ENCODE results near the gene SMARCD3.

SMARCD3 gene

GRCh38 chr7:151233804-151234203 lies 14.7 kb downstream of the SMARCD3 start:
- DNase-seq, result no peak

GRCh38 chr7:151232917-151233701 lies 15.4 kb downstream of the SMARCD3 start:
- DNase-seq, result peak; percentile 68

GRCh38 chr7:151232091-151232916 lies 16.2 kb downstream of the SMARCD3 start, which contains the start of gene CHPF2:
CHPF2 (plus strand) TSS chr7:151232483; CDS start chr7:151234012, 1,529 bp downstream.
- peak; percentile 85 for DNase-seq

GRCh38 chr7:151231080-151231479 lies 17.4 kb downstream of the SMARCD3 start:
- no peak for DNase-seq

- DNase-seq, result no peak
Measured at GRCh38 chr7:151229249-151229648, 19.2 kb downstream of the SMARCD3 start.

- DNase-seq, result no peak
Measured at GRCh38 chr7:151228024-151228866, 20.2 kb downstream of the SMARCD3 start.

- peak; percentile 99 for DNase-seq
Measured at GRCh38 chr7:151226875-151227782, 21.4 kb downstream of the SMARCD3 start, which contains the start of gene ABCF2. ABCF2 (minus strand) TSS chr7:151227205; CDS start chr7:151226458, 747 bp downstream.

GRCh38 chr7:151226560-151226874 lies 22.0 kb downstream of the SMARCD3 start:
- DNase-seq, result no peak

- DNase-seq, result no peak
Measured at GRCh38 chr7:151225948-151226510, 22.5 kb downstream of the SMARCD3 start.

- no peak for DNase-seq
Measured at GRCh38 chr7:151223728-151224127, 24.8 kb downstream of the SMARCD3 start.

- DNase-seq, result no peak
Measured at GRCh38 chr7:151218170-151218569, 30.3 kb downstream of the SMARCD3 start.

GRCh38 chr7:151215396-151215795 lies 33.1 kb downstream of the SMARCD3 start:
- no peak for DNase-seq

- no peak for DNase-seq
Measured at GRCh38 chr7:151213826-151214225, 34.7 kb downstream of the SMARCD3 start.

- DNase-seq, result no peak
Measured at GRCh38 chr7:151212626-151213025, 35.9 kb downstream of the SMARCD3 start.

GRCh38 chr7:151211155-151211772 lies 37.2 kb downstream of the SMARCD3 start:
- DNase-seq, result no peak

- no peak for DNase-seq
Measured at GRCh38 chr7:151210087-151210854, 38.2 kb downstream of the SMARCD3 start, which contains the start of gene H2BK1. H2BK1 (minus strand) TSS chr7:151210488; CDS start chr7:151210318, 170 bp downstream.

GRCh38 chr7:151209588-151209987 lies 38.9 kb downstream of the SMARCD3 start:
- DNase-seq, result no peak

- no peak for DNase-seq
Measured at GRCh38 chr7:151208253-151208862, 40.1 kb downstream of the SMARCD3 start.

- no peak for DNase-seq
Measured at GRCh38 chr7:151207804-151208203, 40.7 kb downstream of the SMARCD3 start.

- no peak for DNase-seq
Measured at GRCh38 chr7:151207315-151207714, 41.2 kb downstream of the SMARCD3 start.

Measured in activated T-cell treated with anti-CD3 and anti-CD28 coated beads, Interleukin-2, amount 50 U/mL, for 1 hour (primary cell).